ENCODE data around the gene MYO3B.

Gene MYO3B

DNA sequence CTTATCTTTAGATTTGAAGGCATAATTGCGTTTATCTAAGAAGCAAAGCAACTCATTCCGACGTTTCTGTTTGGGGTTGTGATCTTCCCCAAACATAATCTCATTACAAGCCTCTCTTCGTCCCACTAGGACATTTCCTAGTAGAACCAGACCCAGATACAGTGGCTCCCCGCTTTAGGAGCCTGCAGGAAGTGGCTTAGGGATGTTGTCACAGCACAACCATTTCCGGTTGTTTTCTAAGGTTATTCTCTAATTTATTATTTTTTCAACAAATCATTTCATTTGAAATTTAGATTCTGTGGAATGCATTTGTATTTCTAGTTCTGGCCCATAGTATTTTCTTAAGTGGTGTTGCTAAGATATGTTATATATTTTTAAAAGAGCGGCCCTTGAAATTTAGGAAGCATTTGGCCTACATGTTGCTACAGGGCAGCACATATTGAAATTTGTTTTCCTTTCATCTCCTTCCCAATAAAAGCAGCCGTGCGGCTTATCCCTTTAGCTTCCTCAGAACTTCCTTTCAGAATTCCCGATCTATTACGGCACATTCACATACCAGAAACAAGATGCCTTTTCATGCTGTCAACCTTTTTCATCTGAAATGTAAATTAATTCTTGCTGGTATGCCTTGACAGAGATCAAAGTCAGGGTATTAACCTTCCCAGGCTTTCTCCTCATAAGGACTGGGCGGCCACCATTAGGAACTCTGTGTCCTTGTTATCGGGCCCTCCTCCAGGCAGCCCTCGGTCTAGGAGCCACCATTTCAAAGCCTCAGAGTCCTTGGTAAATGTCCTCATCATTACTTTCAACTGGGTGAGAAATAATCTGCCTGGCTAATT, 326.2 kb downstream of the MYO3B start:
- Mint-ChIP-seq H3K36me3 (no peaks in the 10 kb centered on the region), H3K27ac (no peak overlapping the region), H3K9me3 (no peaks in the 10 kb centered on the region), H3K27me3 (peaks cover 9% of the 10 kb centered on the region), H3K4me1 (no peaks in the 10 kb centered on the region), H3K4me3 (no peak overlapping the region)
- ATAC-seq, result no peak

DNA sequence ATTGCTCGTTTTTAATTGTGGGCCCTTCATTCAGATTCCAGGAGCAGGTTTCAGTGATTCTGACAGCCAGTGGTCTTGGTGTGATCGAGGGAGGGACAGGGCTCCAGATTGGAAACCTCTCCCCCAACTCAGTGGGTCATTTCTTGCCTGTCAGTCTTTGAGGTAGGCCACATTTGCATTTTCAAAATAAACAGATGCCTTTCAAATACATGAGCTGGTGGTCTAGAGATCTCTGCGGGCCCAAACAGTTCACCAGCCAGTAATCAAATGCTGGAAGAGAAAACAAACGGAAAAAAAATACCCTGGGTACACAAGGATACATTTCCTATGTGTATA, 326.8 kb downstream of the MYO3B start:
- H3K4me1 Mint-ChIP-seq, result no peaks in the 10 kb centered on the region
- ATAC-seq, result no peak
- H3K4me3 Mint-ChIP-seq, result no peak overlapping the region
- peaks cover 9% of the 10 kb centered on the region for H3K27me3 Mint-ChIP-seq
- no peaks in the 10 kb centered on the region for H3K9me3 Mint-ChIP-seq
- no peak overlapping the region for H3K27ac Mint-ChIP-seq
- no peaks in the 10 kb centered on the region for H3K36me3 Mint-ChIP-seq

DNA sequence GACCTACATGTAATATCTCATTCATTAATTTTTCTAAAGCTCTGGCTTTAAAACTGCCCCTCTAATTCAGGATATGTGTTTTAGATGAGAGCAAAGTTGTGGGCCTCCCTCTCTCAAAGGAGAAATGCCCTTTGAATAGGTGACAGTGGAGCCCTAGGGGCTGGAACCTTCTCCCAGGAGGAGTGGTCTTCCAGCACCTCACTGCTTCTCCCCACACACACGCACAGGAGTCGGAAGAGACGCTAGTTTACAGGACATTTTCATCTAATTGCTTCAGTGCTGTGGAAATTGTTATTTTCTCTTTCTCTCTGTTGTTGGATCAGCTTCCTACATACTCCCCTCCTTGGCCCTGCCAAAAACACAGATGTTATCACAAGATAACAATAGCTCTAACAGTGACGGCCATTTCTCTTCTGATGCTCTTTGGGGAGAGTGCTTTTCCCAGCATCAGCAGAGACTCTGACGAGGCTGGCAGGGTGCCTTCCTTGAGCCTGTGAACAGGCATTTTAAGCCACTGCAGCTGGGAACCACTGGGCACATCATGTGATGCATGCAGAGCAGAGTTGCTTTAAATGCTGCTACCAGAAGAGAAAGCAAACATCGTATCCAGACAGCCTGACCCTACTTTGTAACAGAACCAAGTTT, 327.8 kb downstream of the MYO3B start:
- no peak overlapping the region for H3K4me3 Mint-ChIP-seq
- no peak overlapping the region for H3K27ac Mint-ChIP-seq
- H3K27me3 Mint-ChIP-seq, result peaks cover 9% of the 10 kb centered on the region
- H3K36me3 Mint-ChIP-seq, result no peaks in the 10 kb centered on the region
- no peaks in the 10 kb centered on the region for H3K4me1 Mint-ChIP-seq
- no peaks in the 10 kb centered on the region for H3K9me3 Mint-ChIP-seq
- no peak for ATAC-seq

DNA sequence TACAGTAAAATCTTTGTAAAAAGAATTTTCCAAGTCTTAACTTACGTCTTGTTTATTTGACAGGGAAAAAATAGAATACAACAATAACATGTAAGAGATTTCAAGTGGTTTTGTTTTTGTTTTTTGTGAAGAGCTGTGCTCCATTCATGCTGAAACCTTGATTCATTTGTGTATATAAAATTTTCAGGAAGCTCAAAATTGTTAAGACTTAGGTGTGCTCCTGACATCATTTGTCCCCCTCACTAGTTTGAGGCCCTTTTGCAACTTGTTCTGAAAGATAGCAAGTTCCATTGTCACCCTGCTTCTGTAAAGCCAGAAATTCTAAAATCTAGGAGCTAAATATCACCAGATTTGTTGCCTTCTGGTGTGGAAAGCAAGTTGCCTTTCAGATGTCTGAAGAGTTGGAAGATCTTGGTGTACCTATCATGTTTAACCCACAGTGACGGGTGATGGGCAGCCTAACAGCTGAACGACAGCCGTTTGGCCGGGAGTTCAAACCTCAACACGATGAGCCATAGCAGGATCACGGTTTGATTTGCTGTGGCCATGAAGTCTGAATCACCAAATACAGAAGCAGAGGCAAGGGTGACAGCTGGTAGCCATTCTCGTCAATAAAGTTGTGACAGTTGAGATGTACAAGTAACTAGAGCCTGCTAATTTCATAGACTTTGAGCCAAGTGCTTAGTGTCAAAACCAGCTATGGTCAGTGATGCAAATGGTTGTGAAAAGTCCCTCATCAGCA, 331.7 kb downstream of the MYO3B start:
- H3K36me3 Mint-ChIP-seq, result no peaks in the 10 kb centered on the region
- no peak overlapping the region for H3K27ac Mint-ChIP-seq
- H3K27me3 Mint-ChIP-seq, result peaks cover 9% of the 10 kb centered on the region
- no peak for ATAC-seq
- H3K4me3 Mint-ChIP-seq, result no peak overlapping the region
- no peaks in the 10 kb centered on the region for H3K9me3 Mint-ChIP-seq
- no peaks in the 10 kb centered on the region for H3K4me1 Mint-ChIP-seq

DNA sequence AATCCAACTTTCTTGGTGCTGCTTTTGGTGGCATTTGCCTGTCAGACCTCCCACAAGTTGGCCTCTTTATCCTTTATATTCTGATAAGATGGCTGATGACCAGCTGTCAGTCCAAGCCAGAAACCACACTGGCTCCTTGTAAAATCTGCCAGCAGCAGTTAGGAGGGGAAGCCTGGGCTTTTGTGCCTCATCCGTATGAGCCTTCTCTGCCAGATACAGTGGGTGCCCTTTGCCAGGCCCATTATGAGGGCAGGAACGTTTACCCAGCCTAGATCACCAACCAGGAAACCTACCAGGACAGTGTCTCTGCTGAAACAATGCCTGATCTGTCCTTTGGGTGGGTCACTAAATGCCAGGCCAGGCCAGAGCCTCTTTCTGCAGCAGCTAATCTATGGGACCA, 334.3 kb downstream of the MYO3B start:
- Mint-ChIP-seq H3K27ac (no peak overlapping the region), H3K4me1 (no peaks in the 10 kb centered on the region), H3K4me3 (no peak overlapping the region), H3K27me3 (peaks cover 7% of the 10 kb centered on the region), H3K36me3 (no peaks in the 10 kb centered on the region), H3K9me3 (no peaks in the 10 kb centered on the region)
- no peak for ATAC-seq

DNA sequence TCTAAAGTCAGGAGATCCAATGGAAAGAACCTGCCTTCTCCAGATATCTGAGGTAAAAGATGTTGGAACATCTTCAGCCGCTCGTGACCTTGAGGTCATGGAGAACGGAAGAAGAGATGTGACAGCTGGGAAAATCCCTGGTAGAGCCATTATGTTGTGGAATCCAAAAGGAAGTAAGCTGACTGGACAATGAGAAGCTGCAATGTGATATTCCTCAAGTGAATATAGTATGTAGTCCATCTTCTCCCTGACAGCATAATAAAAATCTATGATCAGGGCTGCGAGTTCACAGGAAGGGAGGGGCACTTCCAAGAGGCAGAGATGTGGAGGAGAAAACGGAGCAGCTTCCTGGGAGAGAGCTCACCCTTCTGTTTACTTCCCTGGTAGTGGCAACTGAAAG, 336.2 kb downstream of the MYO3B start:
- Mint-ChIP-seq H3K9me3 (no peaks in the 10 kb centered on the region), H3K4me1 (no peaks in the 10 kb centered on the region), H3K27ac (no peak overlapping the region)

DNA sequence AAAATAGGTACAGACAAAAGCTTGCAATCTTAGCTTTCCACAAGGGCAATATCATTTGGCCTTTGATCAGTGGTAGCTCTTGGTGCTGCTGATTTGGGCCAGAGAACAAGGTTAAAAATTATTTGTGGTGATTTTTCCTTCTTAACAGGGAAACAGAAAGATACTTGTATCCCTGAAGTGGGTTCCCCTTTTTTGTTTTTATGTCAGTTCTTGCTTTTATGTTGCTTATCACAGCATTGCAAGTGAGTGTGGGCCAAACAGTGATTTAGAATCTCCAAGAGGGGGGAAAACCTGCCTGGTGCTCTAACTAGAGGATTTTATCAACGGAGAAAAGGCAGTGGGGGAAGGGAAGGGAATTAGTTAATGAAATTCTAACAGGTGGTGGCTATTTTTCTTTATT, 339.6 kb downstream of the MYO3B start:
- ATAC-seq, result no peak
- Mint-ChIP-seq H3K27ac (no peak overlapping the region), H3K36me3 (no peaks in the 10 kb centered on the region), H3K9me3 (no peaks in the 10 kb centered on the region), H3K4me3 (no peak overlapping the region), H3K27me3 (no peaks in the 10 kb centered on the region), H3K4me1 (no peaks in the 10 kb centered on the region)

More for the DNA sequence above, 336.2 kb downstream of the MYO3B start:
- Mint-ChIP-seq H3K36me3 (no peaks in the 10 kb centered on the region), H3K4me3 (no peak overlapping the region), H3K27me3 (no peaks in the 10 kb centered on the region)
- ATAC-seq, result no peak

DNA sequence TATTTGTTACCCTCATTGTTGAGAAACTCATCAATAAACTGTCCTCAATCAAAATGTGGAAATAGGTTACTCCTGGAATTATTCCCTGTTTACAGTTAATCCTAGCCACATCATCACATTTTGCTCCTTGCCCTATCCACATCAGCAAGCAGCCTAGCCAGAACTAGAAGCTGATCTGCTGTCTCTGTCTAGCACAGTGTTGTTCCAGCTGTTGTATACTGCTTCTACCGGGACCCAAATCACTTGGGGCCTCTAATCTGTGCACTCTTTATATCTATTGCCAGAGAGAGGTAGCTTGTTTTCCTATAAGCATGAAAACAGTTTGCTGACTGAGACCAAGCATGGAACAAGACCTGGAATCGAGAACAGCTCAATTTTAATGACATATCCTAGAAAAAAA, 341.0 kb downstream of the MYO3B start:
- no peak overlapping the region for H3K27ac Mint-ChIP-seq
- ATAC-seq, result no peak
- H3K4me3 Mint-ChIP-seq, result no peak overlapping the region
- no peaks in the 10 kb centered on the region for H3K27me3 Mint-ChIP-seq
- H3K4me1 Mint-ChIP-seq, result no peaks in the 10 kb centered on the region
- H3K36me3 Mint-ChIP-seq, result no peaks in the 10 kb centered on the region
- H3K9me3 Mint-ChIP-seq, result no peaks in the 10 kb centered on the region

DNA sequence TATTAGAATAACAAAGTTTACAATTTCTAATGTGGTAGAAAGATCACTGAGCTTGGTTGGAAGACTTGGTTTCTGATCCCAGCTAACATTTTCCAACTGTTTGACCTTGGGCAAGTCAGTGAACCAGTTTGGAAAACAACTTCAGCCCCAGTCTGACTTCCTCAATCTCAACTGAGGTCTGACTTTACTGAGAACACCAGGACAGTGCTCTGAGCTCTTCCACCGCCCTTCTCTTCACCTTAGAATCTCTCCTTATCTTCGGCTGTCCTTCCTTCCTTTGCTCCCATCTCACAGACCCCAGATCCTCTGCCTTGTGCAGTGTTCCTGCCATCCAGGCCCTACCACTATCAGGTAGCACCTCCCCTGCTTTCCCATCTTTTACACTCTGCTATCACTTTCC, 343.4 kb downstream of the MYO3B start:
- Mint-ChIP-seq H3K4me3 (no peak overlapping the region), H3K27me3 (no peaks in the 10 kb centered on the region), H3K9me3 (no peaks in the 10 kb centered on the region), H3K4me1 (no peaks in the 10 kb centered on the region), H3K27ac (no peak overlapping the region), H3K36me3 (no peaks in the 10 kb centered on the region)
- no peak for ATAC-seq

DNA sequence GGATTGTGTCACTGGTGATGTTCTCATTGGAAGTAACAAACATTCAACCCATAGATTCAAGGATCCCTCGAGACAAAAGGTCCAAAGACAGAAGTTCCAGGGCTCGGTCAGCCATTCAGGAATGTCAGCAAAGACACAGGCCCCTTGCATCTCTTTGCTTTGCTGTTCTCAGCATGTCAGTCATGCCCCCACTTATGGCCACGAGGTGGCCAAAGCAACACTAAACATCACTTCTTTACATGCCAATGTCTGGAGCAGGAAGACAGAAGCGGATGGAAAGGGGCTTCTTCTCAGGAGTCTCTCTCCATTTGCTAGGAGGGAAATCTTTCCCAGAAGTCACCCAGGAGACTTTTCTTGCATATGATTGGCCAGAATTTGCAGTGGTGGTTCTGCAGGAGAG, 345.6 kb downstream of the MYO3B start:
- H3K27me3 Mint-ChIP-seq, result no peaks in the 10 kb centered on the region
- no peaks in the 10 kb centered on the region for H3K36me3 Mint-ChIP-seq
- H3K4me3 Mint-ChIP-seq, result no peak overlapping the region
- no peaks in the 10 kb centered on the region for H3K9me3 Mint-ChIP-seq
- H3K27ac Mint-ChIP-seq, result no peak overlapping the region
- no peaks in the 10 kb centered on the region for H3K4me1 Mint-ChIP-seq
- ATAC-seq, result no peak

DNA sequence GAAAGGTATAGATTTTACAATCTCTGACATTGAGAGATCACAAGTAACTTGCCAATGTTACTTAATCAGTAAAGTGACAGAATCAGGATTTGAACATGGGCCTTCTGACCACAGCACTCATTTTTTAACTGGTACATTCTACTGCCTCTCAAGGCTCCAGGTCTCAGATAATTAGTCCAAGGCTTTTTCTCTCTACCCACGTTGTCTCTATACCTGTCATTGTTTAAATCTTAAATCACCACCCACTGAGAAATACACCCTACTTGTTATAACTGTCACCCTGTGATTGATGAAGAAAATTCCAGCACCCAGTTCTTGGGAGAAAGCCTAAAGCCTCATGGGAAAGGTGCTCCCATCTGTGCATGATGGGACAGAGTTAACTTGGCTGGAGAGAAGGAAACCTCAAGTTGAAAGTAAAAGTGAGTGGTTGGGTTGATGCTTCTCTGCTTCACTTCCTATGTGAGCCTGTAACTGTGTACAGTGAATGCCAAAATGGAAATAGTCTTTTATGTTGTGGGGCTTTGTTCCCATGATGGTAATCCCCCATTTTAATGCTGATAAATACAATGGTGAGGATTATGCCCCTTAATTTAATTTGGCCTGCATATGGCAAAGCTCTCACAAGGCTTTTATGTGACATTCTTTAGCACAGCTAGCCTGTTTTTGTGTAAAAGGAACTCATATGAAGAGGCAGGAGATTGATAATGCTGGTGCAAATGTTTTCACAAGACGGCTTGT, 347.1 kb downstream of the MYO3B start:
- H3K36me3 Mint-ChIP-seq, result no peaks in the 10 kb centered on the region
- ATAC-seq, result no peak
- no peaks in the 10 kb centered on the region for H3K27me3 Mint-ChIP-seq

DNA sequence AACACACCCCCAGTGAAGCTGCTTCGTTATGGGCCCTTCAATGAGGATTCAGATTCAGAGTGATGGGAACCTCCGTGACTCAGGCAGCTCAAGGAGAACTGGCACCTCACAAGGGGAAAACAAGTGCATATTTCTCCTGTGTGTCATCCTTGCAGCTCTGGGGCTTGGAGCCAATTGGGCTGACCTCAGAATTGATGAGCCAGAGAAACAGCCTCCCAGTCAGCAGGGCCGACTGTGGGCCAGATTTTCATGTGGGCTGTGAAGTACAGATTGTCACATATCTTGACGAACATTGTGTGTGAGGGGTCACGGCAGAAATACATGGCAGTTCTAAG, 347.6 kb downstream of the MYO3B start:
- no peak for ATAC-seq
- H3K27me3 Mint-ChIP-seq, result no peaks in the 10 kb centered on the region
- H3K4me3 Mint-ChIP-seq, result no peak overlapping the region
- H3K4me1 Mint-ChIP-seq, result no peaks in the 10 kb centered on the region
- no peaks in the 10 kb centered on the region for H3K9me3 Mint-ChIP-seq
- no peaks in the 10 kb centered on the region for H3K36me3 Mint-ChIP-seq
- no peak overlapping the region for H3K27ac Mint-ChIP-seq

More for the DNA sequence above, 347.1 kb downstream of the MYO3B start:
- Mint-ChIP-seq H3K9me3 (no peaks in the 10 kb centered on the region), H3K4me3 (no peak overlapping the region), H3K4me1 (no peaks in the 10 kb centered on the region), H3K27ac (no peak overlapping the region)

DNA sequence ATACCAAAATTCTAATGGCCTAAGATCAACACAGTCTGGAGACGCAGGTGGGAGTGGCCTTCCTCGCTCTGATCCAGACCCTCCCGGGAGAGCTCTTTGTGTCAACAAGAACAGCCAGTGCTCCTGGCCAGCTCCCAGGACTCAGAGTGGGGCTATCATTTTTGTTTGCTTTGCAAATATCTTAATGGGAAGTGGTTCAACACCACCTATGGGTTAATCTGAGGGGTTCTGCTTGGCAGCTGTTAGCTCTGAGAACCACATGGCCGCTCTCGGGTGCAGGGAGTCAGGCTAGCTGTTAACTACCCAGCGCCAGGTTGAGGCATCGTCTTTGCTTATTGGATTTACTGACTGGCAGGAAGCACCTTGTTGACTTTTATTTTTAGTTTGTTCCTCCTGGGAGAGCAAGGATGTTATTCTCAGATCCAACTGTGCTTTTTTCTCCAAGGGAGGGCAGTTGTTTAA, 352.4 kb downstream of the MYO3B start:
- ATAC-seq, result no peak
- Mint-ChIP-seq H3K27me3 (peaks cover 12% of the 10 kb centered on the region), H3K4me1 (no peaks in the 10 kb centered on the region), H3K36me3 (no peaks in the 10 kb centered on the region), H3K27ac (no peak overlapping the region), H3K4me3 (no peak overlapping the region), H3K9me3 (no peaks in the 10 kb centered on the region)

DNA sequence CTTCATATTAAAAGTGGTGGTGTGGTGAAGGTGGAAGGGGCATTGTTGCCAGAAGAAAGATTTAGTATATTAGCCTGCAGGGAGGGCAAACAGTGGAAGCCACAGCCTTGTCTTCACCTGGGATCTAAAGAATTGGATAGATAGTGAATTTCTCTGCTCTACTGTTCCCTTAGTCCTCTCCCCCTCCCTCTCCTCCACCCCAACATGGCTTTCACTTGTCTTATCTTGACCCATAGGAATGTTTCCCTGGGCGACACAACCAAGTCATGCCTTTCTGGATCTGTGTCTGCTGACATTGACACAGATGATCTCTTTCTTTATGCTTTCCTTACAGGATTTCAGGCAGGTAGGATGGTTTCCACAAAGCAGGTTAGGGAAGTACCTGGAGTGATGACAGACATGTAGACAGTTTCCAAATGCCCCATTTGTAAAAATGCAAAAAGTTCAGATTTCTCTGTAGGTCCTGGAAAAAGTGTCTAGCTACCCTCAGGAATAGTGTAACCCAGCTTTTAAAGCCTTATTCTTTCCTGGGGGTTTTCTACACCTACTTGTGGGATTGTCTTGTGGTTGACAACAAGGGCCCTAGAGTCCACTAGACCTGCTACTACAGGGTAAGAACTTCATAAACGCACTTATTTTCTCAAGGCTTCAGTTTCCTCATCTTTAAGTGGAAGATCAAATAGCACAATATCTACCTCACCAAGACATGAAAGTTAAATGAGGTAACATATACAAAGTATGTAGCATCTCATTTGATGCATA, 353.0 kb downstream of the MYO3B start:
- no peak overlapping the region for H3K4me3 Mint-ChIP-seq
- no peaks in the 10 kb centered on the region for H3K4me1 Mint-ChIP-seq
- no peak for ATAC-seq
- no peaks in the 10 kb centered on the region for H3K36me3 Mint-ChIP-seq
- H3K9me3 Mint-ChIP-seq, result no peaks in the 10 kb centered on the region
- H3K27ac Mint-ChIP-seq, result no peak overlapping the region
- H3K27me3 Mint-ChIP-seq, result peaks cover 12% of the 10 kb centered on the region

DNA sequence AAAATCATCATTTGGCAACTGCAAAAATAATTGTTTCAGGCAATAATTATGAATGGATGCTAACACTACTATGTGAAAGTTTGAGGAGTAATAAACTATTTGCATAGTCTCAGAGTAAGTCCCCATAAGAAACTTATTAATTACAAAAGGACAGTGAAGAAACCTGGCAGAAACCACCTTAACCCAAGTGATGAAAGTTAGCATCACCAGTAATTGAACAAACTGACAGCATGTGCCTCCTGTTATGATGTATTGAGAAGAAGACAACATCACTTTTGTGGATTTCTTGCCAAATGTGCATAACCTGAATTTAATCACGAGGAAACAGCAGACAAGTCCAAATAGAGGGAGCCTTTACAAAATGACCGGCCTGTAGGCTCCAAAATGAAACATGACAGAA, 353.9 kb downstream of the MYO3B start:
- H3K9me3 Mint-ChIP-seq, result no peaks in the 10 kb centered on the region
- H3K36me3 Mint-ChIP-seq, result no peaks in the 10 kb centered on the region
- no peaks in the 10 kb centered on the region for H3K4me1 Mint-ChIP-seq

More for the DNA sequence above, 353.9 kb downstream of the MYO3B start:
- no peak overlapping the region for H3K27ac Mint-ChIP-seq
- no peak overlapping the region for H3K4me3 Mint-ChIP-seq
- no peak for ATAC-seq
- H3K27me3 Mint-ChIP-seq, result peaks cover 12% of the 10 kb centered on the region

All from stimulated activated memory B cell treated with anti-CD40 and anti-IgM and Interleukin-4, amounts not matched to agents 10 μg/mL and 1 μg/mL and 100 μg/mL, for 72 hours (primary cell).